ENCODE measurements around the gene SHMT2. TPM values are rescaled to one million over a fixed set of nuclear protein-coding genes. Genes with fewer than 3 reads are reported as not detected.

Gene SHMT2
- total RNA-seq (2021) (220 and 227 TPM in 2 replicates), Bru-seq, nascent RNA (percentile 83 among the genes with signal in this experiment), BruChase-seq, experiment 1, labeled RNA remaining after a 2-hour chase (percentile 90 among the genes with signal in this experiment), BruChase-seq, experiment 2, labeled RNA remaining after a 6-hour chase (percentile 97 among the genes with signal in this experiment)
- long read RNA-seq, transcript SHMT2-201 (12 exons, 2,537 nt) = major isoform, 186 of 666 reads
- long read RNA-seq, transcript SHMT2-202 (12 exons, 2,006 nt) = minor isoform, 41 of 666 reads
- long read RNA-seq, transcript SHMT2-229 (11 exons, 1,659 nt) = minor isoform, 8 of 666 reads
- long read RNA-seq, partial matches to known transcripts = 376 of 666 reads
- long read RNA-seq, other reads (novel, unspliced or antisense) = 50 of 666 reads

DNA sequence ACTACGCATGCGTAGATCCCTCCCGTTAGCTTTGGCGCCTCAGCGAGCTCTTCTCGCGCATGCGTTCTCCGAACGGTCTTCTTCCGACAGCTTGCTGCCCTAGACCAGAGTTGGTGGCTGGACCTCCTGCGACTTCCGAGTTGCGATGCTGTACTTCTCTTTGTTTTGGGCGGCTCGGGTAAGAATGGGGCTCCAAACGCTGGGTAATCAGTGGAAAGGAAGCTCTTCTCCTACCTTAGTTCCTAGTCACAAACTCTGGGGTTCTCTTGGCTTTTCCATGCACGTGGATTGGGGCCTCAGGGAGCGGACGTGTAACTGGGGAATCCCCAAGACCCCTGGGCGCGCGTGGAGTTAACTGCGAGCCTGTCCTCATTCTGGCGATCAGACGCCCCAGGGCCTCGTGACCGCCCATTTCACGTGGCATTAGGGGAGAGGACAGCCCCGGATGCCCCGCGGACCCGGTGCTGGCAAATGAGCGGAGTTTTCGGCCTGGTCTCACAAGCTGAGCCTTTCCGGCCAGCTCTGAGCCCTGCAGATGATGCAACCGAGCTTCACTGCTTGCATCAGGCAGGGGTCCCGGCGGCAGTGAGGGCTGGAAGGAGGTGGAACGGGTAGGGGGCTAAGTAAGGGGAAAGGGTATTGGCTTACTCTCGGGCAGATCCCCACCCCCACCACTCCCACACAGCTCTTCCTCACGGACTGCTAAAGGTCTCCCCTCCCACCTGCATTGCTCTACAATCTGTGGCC is at the start of gene SHMT2:
TSS of gene SHMT2 (plus strand) at position 78 of the 747 bp plus-strand sequence. CDS start at position 146, 68 bp downstream.
- TF ChIP-seq, protein P1, sequence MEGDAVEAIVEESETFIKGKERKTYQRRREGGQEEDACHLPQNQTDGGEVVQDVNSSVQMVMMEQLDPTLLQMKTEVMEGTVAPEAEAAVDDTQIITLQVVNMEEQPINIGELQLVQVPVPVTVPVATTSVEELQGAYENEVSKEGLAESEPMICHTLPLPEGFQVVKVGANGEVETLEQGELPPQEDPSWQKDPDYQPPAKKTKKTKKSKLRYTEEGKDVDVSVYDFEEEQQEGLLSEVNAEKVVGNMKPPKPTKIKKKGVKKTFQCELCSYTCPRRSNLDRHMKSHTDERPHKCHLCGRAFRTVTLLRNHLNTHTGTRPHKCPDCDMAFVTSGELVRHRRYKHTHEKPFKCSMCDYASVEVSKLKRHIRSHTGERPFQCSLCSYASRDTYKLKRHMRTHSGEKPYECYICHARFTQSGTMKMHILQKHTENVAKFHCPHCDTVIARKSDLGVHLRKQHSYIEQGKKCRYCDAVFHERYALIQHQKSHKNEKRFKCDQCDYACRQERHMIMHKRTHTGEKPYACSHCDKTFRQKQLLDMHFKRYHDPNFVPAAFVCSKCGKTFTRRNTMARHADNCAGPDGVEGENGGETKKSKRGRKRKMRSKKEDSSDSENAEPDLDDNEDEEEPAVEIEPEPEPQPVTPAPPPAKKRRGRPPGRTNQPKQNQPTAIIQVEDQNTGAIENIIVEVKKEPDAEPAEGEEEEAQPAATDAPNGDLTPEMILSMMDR (conservative IDR thresholded peaks at IDR 0.05) = no peak
- no peak for TF ChIP-seq EZH2 (IDR thresholded peaks at IDR 0.05; ENCODE audit: low read depth)
- Histone ChIP-seq H3K36me3 (ENCODE audit: low read depth) (peaks cover 38% of the 10 kb centered on the region), H3K9me2 (ENCODE audit: insufficient read depth) (no peaks in the 10 kb centered on the region), H2AFZ (peak within 1 kb of the TSS; percentile 73), H4K20me1 (ENCODE audit: insufficient read depth) (peaks cover 20% of the 10 kb centered on the region), H3K4me3 (peak within 1 kb of the TSS; percentile 95), H3F3A (ENCODE audit: insufficient read depth, low read depth) (peaks cover 49% of the 10 kb centered on the region), H3K4me2 (peak within 1 kb of the TSS; percentile 97), H3K27me3 (ENCODE audit: insufficient read depth, low read depth) (no peaks in the 10 kb centered on the region), H3K79me2 (ENCODE audit: low read depth) (peaks cover 45% of the 10 kb centered on the region), H3K4me1 (replicated peaks; ENCODE audit: insufficient read depth) (peaks cover 30% of the 10 kb centered on the region), H3K9me3 (ENCODE audit: insufficient read depth, low read depth) (no peaks in the 10 kb centered on the region), H3K27ac (peak within 1 kb of the TSS; percentile 97)
- CTCF ChIA-PET = interaction anchor here (0.7 to 1.9 kb wide), 6 partner anchors 9 to 160 kb away, joined by 3 to 30 read pairs (median 4); partner anchors contain the start of gene NEMP1
- intact Hi-C loops (cut with micrococcal nuclease; ENCODE audit: unreplicated experiment) = no loop called here
- BruUV-seq (replicated peaks) = no TSS peak
- POLR2A ChIA-PET (ENCODE audit: unreplicated experiment) = interaction anchor here (0.5 to 1.0 kb wide), 4 partner anchors 12 to 769 kb away, joined by 3 to 5 read pairs (median 3); partner anchors contain the start of gene STAT6
- peak; percentile 87 to 91 for DNase-seq

DNA sequence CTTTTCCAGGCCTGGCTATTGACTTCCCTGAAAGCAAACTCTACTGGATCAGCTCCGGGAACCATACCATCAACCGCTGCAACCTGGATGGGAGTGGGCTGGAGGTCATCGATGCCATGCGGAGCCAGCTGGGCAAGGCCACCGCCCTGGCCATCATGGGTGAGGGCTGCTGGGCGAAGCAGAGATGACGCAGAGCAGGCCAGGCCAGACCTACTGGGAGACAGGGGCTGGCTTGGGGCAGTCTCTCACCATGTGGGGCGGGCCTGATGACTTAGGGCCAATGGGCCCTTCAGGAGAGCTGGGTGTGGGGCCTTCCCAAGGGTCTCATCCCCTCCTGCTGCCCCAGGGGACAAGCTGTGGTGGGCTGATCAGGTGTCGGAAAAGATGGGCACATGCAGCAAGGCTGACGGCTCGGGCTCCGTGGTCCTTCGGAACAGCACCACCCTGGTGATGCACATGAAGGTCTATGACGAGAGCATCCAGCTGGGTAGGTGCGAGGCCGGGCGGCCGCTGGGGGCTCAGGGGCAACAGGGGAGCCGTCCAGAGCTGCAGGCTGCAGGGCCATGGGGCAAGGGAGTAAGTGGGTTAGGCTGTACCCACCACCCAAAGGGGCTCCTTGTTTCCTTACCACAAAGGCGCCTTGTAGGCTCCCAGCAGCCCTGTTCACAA is 49.1 kb upstream of the SHMT2 start:
- Histone ChIP-seq H3K9me2 (ENCODE audit: insufficient read depth) (no peaks in the 10 kb centered on the region), H3K4me2 (no peak overlapping the region), H4K20me1 (ENCODE audit: insufficient read depth) (peaks cover 3% of the 10 kb centered on the region; the same call in 1 of the 2 replicates), H3K4me3 (no peak overlapping the region), H3F3A (ENCODE audit: insufficient read depth, low read depth) (peaks cover 7% of the 10 kb centered on the region; the same call in 1 of the 2 replicates), H3K9me3 (ENCODE audit: insufficient read depth, low read depth) (no peaks in the 10 kb centered on the region), H3K27me3 (ENCODE audit: insufficient read depth, low read depth) (no peaks in the 10 kb centered on the region), H3K27ac (no peak overlapping the region), H3K4me1 (replicated peaks; ENCODE audit: insufficient read depth) (peaks cover 15% of the 10 kb centered on the region), H3K36me3 (ENCODE audit: low read depth) (no peaks in the 10 kb centered on the region), H2AFZ (no peak overlapping the region), H3K79me2 (ENCODE audit: low read depth) (no peaks in the 10 kb centered on the region)
- ChIA-PET CTCF (interaction anchor here (0.9 to 1.0 kb wide), 2 partner anchors 52 to 63 kb away, joined by 3 read pairs; partner anchors contain the start of gene LRP1), POLR2A (ENCODE audit: unreplicated experiment) (no interaction called here)
- intact Hi-C loops (cut with micrococcal nuclease; ENCODE audit: unreplicated experiment) = loop anchor here (5.0 to 10.0 kb wide), 2 partner anchors 62 to 346 kb away; no protein-coding TSS in a partner anchor
- no peak for DNase-seq
- TF ChIP-seq, protein P1 (conservative IDR thresholded peaks at IDR 0.05) = no peak
- no peak for TF ChIP-seq EZH2 (IDR thresholded peaks at IDR 0.05; ENCODE audit: low read depth)
- BruUV-seq (replicated peaks) = no TSS peak

DNA sequence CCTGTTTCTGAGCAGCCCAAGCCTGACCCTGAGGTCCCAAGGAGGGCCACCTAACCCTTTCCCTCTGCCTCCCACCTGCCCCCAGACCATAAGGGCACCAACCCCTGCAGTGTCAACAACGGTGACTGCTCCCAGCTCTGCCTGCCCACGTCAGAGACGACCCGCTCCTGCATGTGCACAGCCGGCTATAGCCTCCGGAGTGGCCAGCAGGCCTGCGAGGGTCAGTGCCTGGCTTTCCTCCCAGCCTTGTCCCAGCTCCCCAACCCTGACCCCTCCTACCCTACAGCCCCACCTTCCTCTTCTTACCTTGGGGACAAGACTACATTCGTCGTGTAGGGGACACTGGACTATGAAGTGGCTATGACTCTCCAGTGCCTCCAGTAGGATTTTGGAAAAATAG is 48.4 kb upstream of the SHMT2 start:
- Histone ChIP-seq H3K27ac (no peak overlapping the region), H3K79me2 (ENCODE audit: low read depth) (no peaks in the 10 kb centered on the region), H3F3A (ENCODE audit: insufficient read depth, low read depth) (peaks cover 7% of the 10 kb centered on the region; the same call in 1 of the 2 replicates), H3K4me2 (no peak overlapping the region), H2AFZ (no peak overlapping the region), H3K4me1 (replicated peaks; ENCODE audit: insufficient read depth) (peaks cover 13% of the 10 kb centered on the region), H4K20me1 (ENCODE audit: insufficient read depth) (peaks cover 3% of the 10 kb centered on the region; the same call in 1 of the 2 replicates), H3K4me3 (no peak overlapping the region), H3K36me3 (ENCODE audit: low read depth) (no peaks in the 10 kb centered on the region), H3K9me3 (ENCODE audit: insufficient read depth, low read depth) (no peaks in the 10 kb centered on the region), H3K27me3 (ENCODE audit: insufficient read depth, low read depth) (no peaks in the 10 kb centered on the region), H3K9me2 (ENCODE audit: insufficient read depth) (no peaks in the 10 kb centered on the region)
- no TSS peak for BruUV-seq (replicated peaks)
- CTCF ChIA-PET = interaction anchor here (1.0 kb wide), 2 partner anchors 52 to 64 kb away, joined by 3 read pairs; no protein-coding TSS in a partner anchor
- intact Hi-C loops (cut with micrococcal nuclease; ENCODE audit: unreplicated experiment) = loop anchor here (5.0 to 10.0 kb wide), 2 partner anchors 61 to 346 kb away; no protein-coding TSS in a partner anchor
- POLR2A ChIA-PET (ENCODE audit: unreplicated experiment) = interaction anchor here (1.0 kb wide), 1 partner anchor 70 kb away, joined by 10 read pairs; the partner anchor contains the start of gene STAT6
- no peak for DNase-seq
- TF ChIP-seq, protein P1 (conservative IDR thresholded peaks at IDR 0.05) = no peak
- no peak for TF ChIP-seq EZH2 (IDR thresholded peaks at IDR 0.05; ENCODE audit: low read depth)

Measured in PC-9 (cell line).